HEK293 (cell line): ENCODE results near the gene EDIL3.

ENCODE experiments used
- CTCF ChIA-PET: fragments of 350-600 bp; formaldehyde crosslinking; extraction: SDS; loops from one replicate; lab custom pipeline; 2021; ENCODE audit warnings: antibody characterized with exemption; lab: Yijun Ruan, JAX
- POLR2A ChIA-PET: fragments of 300-600 bp; formaldehyde crosslinking; extraction: SDS; loops from one replicate; lab custom pipeline; 2020; ENCODE audit warnings: antibody characterized with exemption, inconsistent platforms; lab: Yijun Ruan, JAX
- H3K27ac ChIP-seq: fragments of 200-500 bp; sonication (Bioruptor generic); 2 replicates; pipeline ENCODE4 v1.5.1; 2014; ENCODE audit warnings: low read depth, low read length, control low read depth, inconsistent platforms; ENCODE audit errors: extremely low read depth
- H3K36me3 ChIP-seq, 2 experiments: fragments of 200-500 bp in 1 of 2; sonication (Bioruptor generic) in 1 of 2; 1 replicate in 1 of 2; 2 replicates in 1 of 2; pipeline ENCODE4 v1.5.1; 2014 to 2017; ENCODE audit warnings: inconsistent platforms in 2 of 2, low read length in 2 of 2; ENCODE audit not compliant: control insufficient read depth in 2 of 2, insufficient read depth in 1 of 2
- H3K4me1 ChIP-seq: fragments of 200-500 bp; sonication (Bioruptor generic); 2 replicates; pipeline ENCODE4 v1.5.1; 2014; ENCODE audit warnings: mild to moderate bottlenecking, low read length, inconsistent platforms; ENCODE audit not compliant: control insufficient read depth, insufficient read depth
- H3K4me3 ChIP-seq: 2 replicates; pipeline ENCODE4 v1.5.1; 2011; ENCODE audit warnings: low read depth, mild to moderate bottlenecking, control low read depth, low read length, moderate library complexity
- H3K9me3 ChIP-seq: fragments of 200-500 bp; sonication (Bioruptor generic); 2 replicates; pipeline ENCODE4 v1.5.1; 2014; ENCODE audit warnings: low read depth, low read length, inconsistent platforms; ENCODE audit not compliant: control insufficient read depth, insufficient read depth
- AEBP2 ChIP-seq: fragments of 450-650 bp; formaldehyde crosslinking; IDR thresholded peaks from 2 replicates; pipeline ENCODE4 v1.5.1; 2016; ENCODE audit warnings: missing biosample characterization, missing genetic modification characterization, borderline replicate concordance
- GLI4 ChIP-seq: fragments of 450-650 bp; formaldehyde crosslinking; IDR thresholded peaks from 2 replicates; pipeline ENCODE4 v1.5.1; 2016; ENCODE audit warnings: missing biosample characterization, missing genetic modification characterization
- KLF8 ChIP-seq: fragments of 450-650 bp; formaldehyde crosslinking; IDR thresholded peaks from 2 replicates; pipeline ENCODE4 v1.5.1; 2016; ENCODE audit warnings: missing biosample characterization, missing genetic modification characterization
- PRDM10 ChIP-seq: fragments of 450-650 bp; formaldehyde crosslinking; IDR thresholded peaks from 2 replicates; pipeline ENCODE4 v1.5.1; 2016; ENCODE audit warnings: missing biosample characterization, missing genetic modification characterization
- SCRT1 ChIP-seq: fragments of 450-650 bp; formaldehyde crosslinking; IDR thresholded peaks from 2 replicates; pipeline ENCODE4 v1.5.1; 2016; ENCODE audit warnings: missing biosample characterization, missing genetic modification characterization, borderline replicate concordance
- ZFP69B ChIP-seq: fragments of 450-650 bp; formaldehyde crosslinking; IDR thresholded peaks from 2 replicates; pipeline ENCODE4 v1.5.1; 2016; ENCODE audit warnings: missing biosample characterization, missing genetic modification characterization
- ZNF112 ChIP-seq: fragments of 450-650 bp; formaldehyde crosslinking; IDR thresholded peaks from 2 replicates; pipeline ENCODE4 v1.5.0; 2017; ENCODE audit warnings: missing biosample characterization, missing genetic modification characterization
- ZNF133 ChIP-seq: fragments of 450-650 bp; formaldehyde crosslinking; IDR thresholded peaks from 2 replicates; pipeline ENCODE4 v1.5.1; 2016; ENCODE audit warnings: missing biosample characterization, missing genetic modification characterization
- ZNF146 ChIP-seq: fragments of 450-650 bp; formaldehyde crosslinking; IDR thresholded peaks from 2 replicates; pipeline ENCODE4 v1.5.1; 2016; ENCODE audit warnings: missing biosample characterization, missing genetic modification characterization
- ZNF2 ChIP-seq: fragments of 450-650 bp; formaldehyde crosslinking; IDR thresholded peaks from 2 replicates; pipeline ENCODE4 v1.5.1; 2016; ENCODE audit warnings: missing biosample characterization, missing genetic modification characterization
- ZNF214 ChIP-seq: fragments of 450-650 bp; formaldehyde crosslinking; IDR thresholded peaks from 2 replicates; pipeline ENCODE4 v1.5.1; 2017; ENCODE audit warnings: missing biosample characterization, mild to moderate bottlenecking, missing genetic modification characterization, borderline replicate concordance
- ZNF223 ChIP-seq: fragments of 450-650 bp; formaldehyde crosslinking; IDR thresholded peaks from 2 replicates; pipeline ENCODE4 v1.5.1; 2016; ENCODE audit warnings: missing biosample characterization, missing genetic modification characterization
- ZNF280D ChIP-seq: fragments of 450-650 bp; formaldehyde crosslinking; IDR thresholded peaks from 2 replicates; pipeline ENCODE4 v1.5.1; 2016; ENCODE audit warnings: missing biosample characterization, missing genetic modification characterization
- ZNF324 ChIP-seq: fragments of 450-650 bp; formaldehyde crosslinking; IDR thresholded peaks from 2 replicates; pipeline ENCODE4 v1.5.1; 2016; ENCODE audit warnings: missing biosample characterization, missing genetic modification characterization
- ZNF391 ChIP-seq: fragments of 450-650 bp; formaldehyde crosslinking; IDR thresholded peaks from 2 replicates; pipeline ENCODE4 v1.5.1; 2016; ENCODE audit warnings: low read depth, missing biosample characterization, missing genetic modification characterization, borderline replicate concordance
- ZNF530 ChIP-seq: fragments of 450-650 bp; formaldehyde crosslinking; IDR thresholded peaks from 2 replicates; pipeline ENCODE4 v1.5.1; 2016; ENCODE audit warnings: low read depth, missing biosample characterization, missing genetic modification characterization
- ZNF629 ChIP-seq: fragments of 450-650 bp; formaldehyde crosslinking; IDR thresholded peaks from 2 replicates; pipeline ENCODE4 v1.5.1; 2017; ENCODE audit warnings: missing biosample characterization, missing genetic modification characterization
- ZNF707 ChIP-seq: fragments of 450-650 bp; formaldehyde crosslinking; IDR thresholded peaks from 2 replicates; pipeline ENCODE4 v1.5.1; 2016; ENCODE audit warnings: missing biosample characterization, missing genetic modification characterization
- ZNF791 ChIP-seq: fragments of 450-650 bp; formaldehyde crosslinking; IDR thresholded peaks from 2 replicates; pipeline ENCODE4 v1.5.1; 2016; ENCODE audit warnings: missing biosample characterization, missing genetic modification characterization
- TF ChIP-seq, protein P1 (sequence below): fragments of 450-650 bp; formaldehyde crosslinking; IDR thresholded peaks from 2 replicates; pipeline ENCODE4 v1.5.1; 2017; ENCODE audit warnings: missing biosample characterization, missing genetic modification characterization
- TF ChIP-seq, protein P2 (sequence below): fragments of 450-650 bp; formaldehyde crosslinking; IDR thresholded peaks from 2 replicates; pipeline ENCODE4 v1.5.1; 2017; ENCODE audit warnings: missing biosample characterization, missing genetic modification characterization

The EDIL3 gene

GRCh38 chr5:84362061-84362720 is 22.5 kb downstream of the EDIL3 start:
- ChIA-PET POLR2A (no interaction called here), CTCF (no interaction called here)
- Histone ChIP-seq H3K4me1 (no peaks in the 10 kb centered on the region), H3K36me3 (no peaks in the 10 kb centered on the region), H3K9me3 (no peaks in the 10 kb centered on the region), H3K27ac (no peak overlapping the region), H3K4me3 (no peak overlapping the region)
- TF ChIP-seq ZNF214 (tag by site-specific recombination) (no peak), PRDM10 (tag by site-specific recombination) (peak; percentile 81)
- TF ChIP-seq, protein P1, sequence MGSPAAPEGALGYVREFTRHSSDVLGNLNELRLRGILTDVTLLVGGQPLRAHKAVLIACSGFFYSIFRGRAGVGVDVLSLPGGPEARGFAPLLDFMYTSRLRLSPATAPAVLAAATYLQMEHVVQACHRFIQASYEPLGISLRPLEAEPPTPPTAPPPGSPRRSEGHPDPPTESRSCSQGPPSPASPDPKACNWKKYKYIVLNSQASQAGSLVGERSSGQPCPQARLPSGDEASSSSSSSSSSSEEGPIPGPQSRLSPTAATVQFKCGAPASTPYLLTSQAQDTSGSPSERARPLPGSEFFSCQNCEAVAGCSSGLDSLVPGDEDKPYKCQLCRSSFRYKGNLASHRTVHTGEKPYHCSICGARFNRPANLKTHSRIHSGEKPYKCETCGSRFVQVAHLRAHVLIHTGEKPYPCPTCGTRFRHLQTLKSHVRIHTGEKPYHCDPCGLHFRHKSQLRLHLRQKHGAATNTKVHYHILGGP (tag by site-specific recombination) = peak; percentile 77

- POLR2A ChIA-PET = no interaction called here
- no peaks in the 10 kb centered on the region for H3K4me1 ChIP-seq
- CTCF ChIA-PET = no interaction called here
- H3K27ac ChIP-seq = no peak overlapping the region
- H3K9me3 ChIP-seq = no peaks in the 10 kb centered on the region
- no peak for TF ChIP-seq ZNF391 (tag by site-specific recombination)
- TF ChIP-seq ZNF214 (tag by site-specific recombination) = no peak
- no peak for TF ChIP-seq ZNF280D
- TF ChIP-seq, protein P2, sequence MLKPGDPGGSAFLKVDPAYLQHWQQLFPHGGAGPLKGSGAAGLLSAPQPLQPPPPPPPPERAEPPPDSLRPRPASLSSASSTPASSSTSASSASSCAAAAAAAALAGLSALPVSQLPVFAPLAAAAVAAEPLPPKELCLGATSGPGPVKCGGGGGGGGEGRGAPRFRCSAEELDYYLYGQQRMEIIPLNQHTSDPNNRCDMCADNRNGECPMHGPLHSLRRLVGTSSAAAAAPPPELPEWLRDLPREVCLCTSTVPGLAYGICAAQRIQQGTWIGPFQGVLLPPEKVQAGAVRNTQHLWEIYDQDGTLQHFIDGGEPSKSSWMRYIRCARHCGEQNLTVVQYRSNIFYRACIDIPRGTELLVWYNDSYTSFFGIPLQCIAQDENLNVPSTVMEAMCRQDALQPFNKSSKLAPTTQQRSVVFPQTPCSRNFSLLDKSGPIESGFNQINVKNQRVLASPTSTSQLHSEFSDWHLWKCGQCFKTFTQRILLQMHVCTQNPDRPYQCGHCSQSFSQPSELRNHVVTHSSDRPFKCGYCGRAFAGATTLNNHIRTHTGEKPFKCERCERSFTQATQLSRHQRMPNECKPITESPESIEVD = no peak
- no peak for TF ChIP-seq ZNF707 (tag by site-specific recombination)
- TF ChIP-seq ZNF530 = no peak
- no peak for TF ChIP-seq ZNF223 (tag by site-specific recombination)
- H3K36me3 ChIP-seq = no peaks in the 10 kb centered on the region
- H3K4me3 ChIP-seq = no peak overlapping the region
Observed at GRCh38 chr5:84361572-84361971, 23.1 kb downstream of the EDIL3 start.

DNA sequence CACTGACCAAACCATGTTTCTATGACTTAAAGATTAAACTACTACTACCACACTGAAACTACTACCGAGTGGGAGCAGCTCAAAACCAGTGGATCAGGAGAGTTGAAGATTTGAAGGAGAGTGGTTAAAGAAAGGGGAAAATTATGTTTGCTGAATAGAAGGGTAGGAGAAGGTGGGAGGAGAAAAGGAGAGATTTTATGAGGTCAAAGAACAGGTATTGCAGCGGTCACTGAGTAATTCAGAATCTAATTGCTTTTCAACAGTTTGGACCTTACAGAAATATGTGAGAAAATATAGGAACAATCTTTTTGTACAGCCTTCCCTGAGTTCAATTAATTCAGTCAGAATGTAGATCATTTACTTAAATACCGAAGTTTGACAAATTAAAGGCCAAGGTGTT is 24.6 kb downstream of the EDIL3 start:
- POLR2A ChIA-PET = no interaction called here
- no peak overlapping the region for H3K27ac ChIP-seq
- CTCF ChIA-PET = no interaction called here
- TF ChIP-seq ZNF324 = no peak
- TF ChIP-seq ZNF791 (tag by site-specific recombination) = no peak
- no peak for TF ChIP-seq ZFP69B (tag by site-specific recombination)
- no peak for TF ChIP-seq GLI4 (tag by site-specific recombination)
- no peak for TF ChIP-seq SCRT1 (tag by site-specific recombination)
- TF ChIP-seq ZNF2 = no peak
- TF ChIP-seq KLF8 (tag by site-specific recombination) = no peak
- no peak for TF ChIP-seq ZNF146 (tag by site-specific recombination)
- TF ChIP-seq ZNF629 (tag by site-specific recombination) = no peak
- TF ChIP-seq ZNF133 (tag by site-specific recombination) = no peak
- TF ChIP-seq ZNF112 = no peak
- no peak for TF ChIP-seq AEBP2 (tag by site-specific recombination)

More for the DNA sequence above, 24.6 kb downstream of the EDIL3 start:
- Histone ChIP-seq H3K9me3 (no peaks in the 10 kb centered on the region), H3K36me3 (no peaks in the 10 kb centered on the region), H3K4me1 (no peaks in the 10 kb centered on the region), H3K4me3 (no peak overlapping the region)
